ELR (cell line): ENCODE data around the gene WNT1.
A peak's percentile ranks its signal among the peaks of the same experiment; 100 is the strongest.

Source experiments
- DNase-seq: peaks from one replicate; pipeline ENCODE4 v3.0.0-alpha.2; 2015; ENCODE audit warnings: low read depth

WNT1 gene

DNA sequence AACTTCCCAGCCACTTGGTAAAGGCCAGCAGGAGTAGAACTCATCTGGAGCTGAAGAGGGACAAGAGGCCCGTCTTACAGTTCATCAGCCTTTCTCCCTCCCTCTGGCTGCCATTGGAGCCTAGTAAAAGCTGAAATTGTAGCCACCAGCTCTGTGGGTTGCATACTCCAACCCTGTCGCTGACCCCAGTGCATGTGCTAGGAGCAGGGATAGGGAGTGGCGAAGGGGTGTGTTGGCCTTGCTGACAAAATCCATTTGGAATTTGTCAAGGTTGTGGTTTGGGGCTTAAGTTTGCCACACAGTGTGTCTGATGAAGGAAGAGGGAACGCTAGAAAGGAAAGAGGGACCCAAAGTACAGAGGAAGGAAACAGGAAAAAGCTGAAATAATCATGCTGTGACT is 16.8 kb upstream of the WNT1 start:
- peak; percentile 55 for DNase-seq

DNA sequence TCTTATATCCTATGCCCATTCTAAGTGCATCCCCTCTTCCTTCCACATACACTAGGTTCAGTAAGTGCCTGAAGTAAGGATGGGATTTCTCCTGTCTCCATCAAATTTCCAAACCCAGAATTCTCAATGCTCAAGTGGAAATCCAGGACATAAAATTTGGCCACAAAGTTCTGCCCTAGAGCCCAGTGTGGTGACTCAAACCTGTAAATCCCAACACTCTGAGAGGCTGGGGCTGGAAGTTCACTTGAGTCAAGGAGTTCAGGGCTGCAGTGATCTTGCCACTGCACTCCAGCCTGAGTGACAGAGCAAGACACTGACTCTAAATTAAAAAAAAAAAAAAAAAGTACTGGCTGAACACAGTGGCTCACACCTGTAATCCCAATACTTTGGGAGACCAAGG is 16.3 kb upstream of the WNT1 start:
- DNase-seq: peak; percentile 58

DNA sequence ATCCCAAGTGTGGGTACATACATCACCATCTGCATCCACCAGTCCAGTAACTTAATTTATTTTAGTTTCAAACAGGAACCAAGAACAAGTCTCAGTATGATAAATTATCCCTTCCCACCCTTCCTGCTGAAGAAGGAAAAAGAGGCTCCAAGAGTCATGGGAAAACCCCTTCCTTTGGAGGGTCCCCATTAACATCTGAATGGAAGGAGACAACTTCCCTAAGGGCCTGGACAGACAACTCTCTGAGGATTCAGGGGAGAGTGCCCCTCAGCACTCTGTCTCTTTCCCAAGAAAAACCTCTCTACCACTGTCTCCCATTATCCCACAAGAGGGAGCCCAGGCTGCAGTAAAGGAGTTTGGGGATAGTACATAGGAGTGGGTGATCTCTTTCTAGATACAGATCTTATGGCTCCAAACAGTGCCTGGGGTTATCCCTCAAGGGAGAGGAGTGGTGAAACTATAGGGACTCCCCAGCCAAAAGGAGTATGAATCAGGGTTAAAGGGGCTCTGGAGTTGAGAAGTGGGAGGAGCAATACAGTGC is 12.8 kb upstream of the WNT1 start:
- DNase-seq: peak; percentile 56

DNA sequence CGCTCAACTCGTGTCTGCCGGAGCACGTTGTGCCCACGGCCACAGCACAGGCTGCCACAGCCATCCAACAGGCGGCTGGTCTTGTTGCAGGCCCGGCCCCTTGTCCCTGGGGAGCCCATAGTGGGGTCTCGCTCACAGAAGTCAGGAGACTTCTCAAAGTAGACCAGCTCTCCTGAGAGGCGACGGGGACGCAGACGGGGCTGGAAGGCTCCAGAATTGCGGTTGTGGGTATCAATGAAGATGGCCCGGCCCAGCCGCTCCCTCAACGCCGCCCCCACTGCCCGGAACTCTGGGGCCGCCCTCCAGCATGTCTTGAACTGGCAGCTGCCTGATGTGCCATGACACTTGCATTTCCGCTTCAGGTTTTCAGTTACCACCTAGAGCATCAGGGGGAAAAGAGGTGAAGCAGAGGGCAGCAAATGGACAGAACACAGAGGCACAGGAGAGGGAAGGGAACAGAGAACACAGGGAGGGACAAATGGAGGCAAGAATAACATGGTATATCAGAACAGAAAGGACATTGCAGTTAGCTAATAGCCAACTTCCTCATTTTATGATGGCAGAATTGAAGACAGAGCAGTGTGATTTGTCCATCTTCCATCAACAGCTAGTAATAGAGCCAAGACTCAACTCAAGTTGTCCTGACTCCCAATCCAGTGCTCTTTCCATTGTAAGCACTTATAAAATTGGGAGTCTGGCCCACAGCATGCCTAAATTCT is 11.8 kb upstream of the WNT1 start:
- DNase-seq: no peak

DNA sequence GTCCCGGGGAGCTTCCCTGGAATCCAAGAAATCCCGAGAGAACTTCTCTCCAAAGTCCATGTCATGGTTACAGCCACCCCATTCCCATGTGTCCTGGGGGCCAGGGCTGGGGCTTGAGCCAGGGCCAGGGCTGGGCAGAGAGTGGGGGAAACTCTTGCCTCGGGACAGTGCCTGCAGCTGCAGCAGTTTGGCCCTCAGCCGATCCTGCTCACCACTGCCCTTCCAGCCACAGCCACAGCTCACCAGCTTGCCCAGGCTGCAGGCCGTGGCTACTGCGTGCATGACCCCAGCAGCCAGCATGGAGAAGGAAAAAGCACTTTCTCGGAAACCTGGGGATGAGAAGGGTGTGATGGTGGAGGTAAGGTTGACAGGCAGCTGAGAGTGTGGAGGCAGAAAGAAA is 10.1 kb upstream of the WNT1 start:
- DNase-seq: no peak

DNA sequence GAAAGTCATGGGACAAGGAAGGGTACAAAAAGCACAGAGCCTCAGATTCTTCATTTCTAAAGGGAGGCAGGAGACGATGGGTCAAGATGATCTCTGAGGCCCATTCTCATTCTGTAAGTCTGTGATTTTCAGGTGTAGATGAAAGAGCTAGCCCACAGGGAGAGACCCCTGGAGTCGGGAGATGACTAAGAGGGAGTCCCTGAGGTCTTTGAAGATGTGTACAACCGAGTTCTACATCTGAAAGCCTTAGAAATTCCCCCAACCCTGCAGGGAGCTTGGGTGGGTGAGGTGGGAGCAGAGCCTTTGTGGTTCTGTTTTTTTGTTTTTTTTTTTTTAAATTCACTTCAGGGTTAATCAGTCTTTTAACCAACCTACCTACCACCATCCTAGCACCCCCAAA is 9.7 kb upstream of the WNT1 start:
- DNase-seq: no peak

DNA sequence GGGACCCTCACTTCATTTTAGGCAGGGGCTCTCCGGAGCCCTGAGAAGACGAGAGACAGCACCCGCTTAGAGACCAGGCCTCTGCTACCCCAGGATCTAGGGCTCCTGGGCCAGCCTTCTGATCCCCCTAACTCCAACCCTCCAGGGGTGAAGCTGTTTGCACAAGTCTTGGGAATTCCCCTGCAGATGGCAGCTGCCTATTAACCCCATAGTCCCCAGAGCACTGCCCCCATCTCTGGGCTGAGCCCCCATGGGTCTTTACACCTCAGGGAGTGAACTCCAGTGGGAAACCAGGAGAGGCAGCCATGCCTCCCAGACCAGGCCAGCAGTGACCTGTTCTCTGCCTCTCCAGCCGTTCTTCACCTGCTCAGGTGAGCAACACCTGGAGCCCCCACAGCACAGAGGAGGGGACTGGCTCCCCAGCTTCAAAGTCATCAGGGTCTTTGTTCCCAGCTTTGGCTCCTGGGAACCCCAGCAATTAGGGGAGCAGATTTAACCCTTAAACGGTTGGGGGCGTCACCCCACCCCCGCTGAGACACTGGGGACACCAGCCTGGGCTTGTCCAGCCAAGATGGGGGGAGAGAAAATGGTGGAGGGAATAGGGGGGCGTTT is 8.9 kb upstream of the WNT1 start:
- DNase-seq: no peak

DNA sequence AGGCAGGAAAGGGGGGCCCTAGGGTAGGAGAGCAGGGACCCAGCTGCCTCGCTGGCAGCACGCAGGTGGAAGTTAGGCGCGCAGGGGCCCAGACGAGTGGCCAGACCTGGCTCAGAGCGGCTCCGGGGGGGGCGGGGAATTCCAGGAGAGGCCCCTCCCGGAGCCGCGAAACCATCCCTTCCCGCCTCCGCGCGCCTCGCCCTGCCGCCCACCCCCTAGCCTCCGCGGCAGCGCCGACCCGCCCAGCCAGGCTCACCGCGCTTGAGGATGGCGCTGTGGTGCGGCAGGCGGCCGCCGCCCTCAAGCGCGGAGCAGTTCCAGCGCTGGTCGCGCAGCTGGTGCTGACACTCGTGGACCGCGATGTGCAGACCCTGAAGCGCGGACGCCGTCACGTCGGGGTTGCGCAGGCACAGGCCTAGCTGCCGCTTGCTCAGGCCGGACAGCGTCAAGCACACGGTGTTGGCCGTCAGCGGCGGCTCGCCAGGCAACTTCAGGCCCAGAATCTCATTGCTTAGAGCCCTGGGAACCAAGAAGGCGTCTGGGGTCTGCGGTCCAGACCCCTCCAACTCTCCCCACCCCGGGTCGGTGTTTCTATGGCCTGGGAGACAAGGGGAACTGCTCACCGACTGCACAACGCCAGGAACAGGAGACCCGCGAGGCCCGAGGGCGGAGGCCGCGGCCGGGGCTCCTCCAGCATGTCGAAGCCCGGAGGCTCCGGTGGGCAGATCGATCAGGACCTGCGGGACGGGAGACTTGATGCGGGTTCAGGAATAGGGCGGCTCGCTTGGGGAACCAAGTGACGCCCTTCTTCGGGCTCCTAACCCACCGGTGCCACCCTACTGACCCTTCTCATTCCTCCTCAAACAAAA is 8.1 kb upstream of the WNT1 start:
- DNase-seq: no peak

DNA sequence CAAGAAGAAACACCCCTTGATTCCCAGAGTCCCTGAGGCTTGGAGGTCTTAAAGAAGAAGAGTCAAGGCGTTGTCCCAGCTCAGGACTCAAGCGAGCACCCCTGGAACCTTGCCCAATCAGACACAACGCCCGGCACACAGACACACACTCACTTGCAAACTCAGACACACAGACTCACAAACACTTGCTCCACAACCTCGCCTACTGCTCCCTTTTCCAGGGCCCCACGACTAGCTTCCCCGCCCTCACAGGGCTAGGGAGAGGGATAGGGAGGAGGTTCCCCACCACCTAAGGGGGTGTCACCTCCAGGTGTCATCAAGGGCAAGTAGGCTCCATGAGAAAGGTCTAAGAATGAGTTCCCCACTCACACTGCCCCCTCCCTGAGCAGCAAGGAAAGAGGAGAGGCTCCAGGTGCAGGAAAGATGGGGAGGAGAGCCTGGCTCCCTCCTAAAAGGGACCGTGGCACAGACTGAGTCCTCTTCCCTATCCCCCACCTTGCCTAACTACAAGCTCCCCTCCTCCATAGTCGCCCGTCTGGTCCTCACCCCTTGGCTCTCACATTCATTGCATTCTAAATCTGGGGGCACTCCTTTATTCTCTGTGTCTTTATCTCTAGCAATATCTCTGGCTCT is 7.3 kb upstream of the WNT1 start:
- no peak for DNase-seq

DNA sequence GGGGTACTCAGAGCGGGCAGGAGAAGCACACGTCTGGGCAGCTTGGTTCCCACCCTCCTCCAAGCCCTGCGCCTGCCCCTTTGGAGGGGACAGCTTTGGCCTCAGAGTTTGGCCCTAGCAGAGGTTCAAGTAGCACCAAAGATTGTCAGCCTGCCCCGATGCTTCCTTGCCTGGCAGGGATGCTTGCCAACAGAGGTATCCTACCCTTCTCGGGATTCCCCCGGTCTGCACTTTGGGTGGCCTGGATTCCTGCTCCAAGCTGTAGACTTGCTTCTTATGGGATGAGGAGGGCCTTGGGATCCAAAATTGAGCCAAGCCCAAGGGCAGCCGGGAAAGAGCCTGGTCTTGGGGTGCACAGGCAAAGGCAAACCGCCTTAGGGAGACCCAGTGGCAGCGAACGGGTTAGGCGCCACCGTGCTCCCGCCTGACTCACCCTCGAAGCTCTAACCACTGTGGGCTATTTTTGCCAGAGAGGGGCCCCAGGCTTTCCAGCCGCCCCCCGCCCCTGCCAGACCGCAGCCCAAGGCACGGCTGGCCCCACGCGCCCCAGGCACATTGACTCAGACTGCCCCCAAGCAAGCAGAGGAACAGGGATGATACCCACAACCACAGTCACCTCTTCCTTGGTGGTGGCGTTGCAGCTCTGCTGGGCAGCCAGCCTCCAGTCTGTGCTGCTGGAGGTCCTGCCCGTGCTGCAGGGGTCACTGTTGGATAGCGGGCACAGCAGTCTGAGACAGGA is 5.7 kb upstream of the WNT1 start:
- DNase-seq: peak; percentile 82

DNA sequence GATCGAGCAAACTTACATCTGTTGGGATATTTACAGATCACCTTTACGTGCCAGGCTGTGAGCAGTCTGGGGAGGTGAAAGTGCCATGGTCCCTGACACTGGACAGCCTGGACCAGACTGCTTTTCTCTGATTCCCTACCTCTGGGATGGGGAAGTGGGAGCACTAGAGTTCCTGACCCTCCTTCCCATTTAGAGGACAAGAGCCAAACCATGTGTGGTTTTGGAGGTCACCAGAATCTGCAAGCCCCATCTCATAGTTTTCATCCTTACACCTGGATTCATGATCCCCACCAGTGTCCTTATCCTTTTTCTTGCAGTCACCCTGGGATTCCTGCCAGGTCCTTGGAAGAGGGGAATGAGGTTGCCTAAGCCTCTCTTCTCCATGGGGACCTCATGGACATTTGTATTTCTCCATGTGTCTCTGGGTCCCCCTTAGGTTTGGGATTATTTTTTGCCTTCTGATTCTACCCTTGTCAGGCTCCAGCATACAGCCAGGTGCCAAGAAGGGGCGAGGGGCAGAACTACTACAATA is 5.1 kb upstream of the WNT1 start:
- DNase-seq: no peak

DNA sequence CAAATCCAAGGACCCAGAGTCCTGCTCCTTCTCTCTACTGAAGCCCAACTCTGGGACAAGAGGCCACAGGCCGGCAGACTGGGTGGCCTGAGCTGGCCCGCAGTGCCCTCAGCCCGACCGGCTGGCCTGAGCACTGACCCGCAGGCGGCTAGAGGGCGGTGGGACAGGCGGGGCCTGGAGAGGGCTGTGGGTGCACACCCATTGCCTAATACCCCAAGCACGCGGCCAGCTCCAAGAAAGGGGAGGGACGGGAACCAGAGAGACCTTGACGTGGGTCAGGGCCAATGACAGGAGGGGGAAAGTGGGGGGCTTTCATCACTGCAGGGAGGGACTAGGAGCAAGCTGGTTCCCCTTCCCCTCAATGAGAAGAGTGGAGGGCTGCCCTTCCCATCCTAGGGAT is 4.6 kb upstream of the WNT1 start:
- DNase-seq: no peak

DNA sequence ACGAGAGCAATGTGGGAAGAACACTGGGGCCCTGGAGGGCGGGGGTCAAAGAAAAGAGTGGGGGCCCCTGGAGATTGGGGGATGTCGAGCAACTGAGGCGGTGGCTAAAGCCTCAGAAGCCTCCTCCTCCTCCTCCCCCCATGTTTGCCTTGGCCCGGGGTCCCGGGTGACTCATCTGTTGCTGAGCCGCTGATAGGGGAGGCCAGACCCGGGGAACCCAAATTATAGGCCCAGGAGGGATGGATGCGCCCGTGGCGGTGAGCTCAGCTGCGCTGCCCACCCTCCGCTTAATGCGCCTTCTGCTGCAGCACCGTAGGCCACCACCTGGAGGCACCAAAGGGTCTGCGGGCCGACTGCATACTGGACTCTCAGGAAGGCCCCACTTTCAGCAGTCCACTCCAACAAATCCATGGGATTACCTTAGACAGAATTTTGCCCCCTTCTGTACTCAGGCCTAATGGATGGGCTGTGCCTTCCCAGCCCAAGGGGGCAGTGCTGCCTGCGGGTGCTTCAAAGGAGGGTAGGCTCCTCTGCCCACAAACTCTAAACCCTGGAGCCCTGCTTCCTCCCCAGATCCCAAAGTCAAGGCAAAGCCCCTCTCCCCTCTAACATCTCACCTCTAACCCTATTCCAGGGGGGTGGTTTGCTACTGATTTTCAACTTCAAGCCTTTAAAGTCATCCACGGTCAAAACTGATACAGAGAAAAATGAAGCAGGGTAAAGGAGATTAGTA is 4.0 kb upstream of the WNT1 start:
- peak; percentile 47 for DNase-seq

DNA sequence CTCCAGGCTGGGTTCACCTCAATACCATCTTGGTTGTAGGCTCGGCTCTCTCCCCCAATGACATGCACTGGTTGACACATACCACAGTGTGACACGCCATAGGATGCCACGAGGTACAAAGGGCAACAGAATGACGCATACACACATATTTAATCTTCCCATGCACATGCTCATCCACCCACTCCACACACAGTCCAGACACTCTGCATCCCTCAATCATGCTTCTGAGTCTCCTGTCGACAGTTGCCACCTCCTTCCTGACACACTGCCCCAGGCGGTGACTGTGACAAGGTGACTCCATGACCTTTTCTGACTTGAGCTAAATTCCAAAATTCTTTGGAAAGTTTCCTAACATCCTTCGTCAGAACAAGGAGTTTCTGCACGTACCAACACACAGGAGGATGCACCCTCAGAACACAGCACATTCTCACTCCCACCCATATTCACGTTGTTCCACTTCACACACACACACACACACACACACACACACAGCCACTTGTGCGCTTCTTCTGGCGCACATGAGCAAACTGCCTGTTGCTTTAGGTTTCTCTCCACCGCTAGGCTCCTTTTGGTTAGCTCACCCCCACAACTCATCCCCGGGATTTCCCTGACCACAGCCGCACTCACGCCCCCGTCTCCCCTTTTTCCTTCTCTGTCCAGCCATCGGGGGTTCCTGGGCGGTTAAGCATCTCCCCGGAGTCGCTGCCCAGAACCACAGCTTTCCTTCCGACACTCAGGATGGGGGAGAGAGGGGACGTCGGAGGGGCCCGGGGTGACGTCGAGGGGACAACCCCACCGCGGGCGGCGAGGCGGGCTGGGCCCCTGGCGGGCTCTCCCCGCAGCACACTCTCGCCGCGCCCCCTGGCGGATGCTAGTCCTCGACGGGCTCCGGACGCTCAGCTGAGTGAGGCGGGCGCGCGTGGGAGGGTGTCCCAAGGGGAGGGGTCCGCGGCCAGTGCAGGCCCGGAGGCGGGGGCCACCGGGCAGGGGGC is 536 bp upstream of the WNT1 start:
- DNase-seq: peak; percentile 78

DNA sequence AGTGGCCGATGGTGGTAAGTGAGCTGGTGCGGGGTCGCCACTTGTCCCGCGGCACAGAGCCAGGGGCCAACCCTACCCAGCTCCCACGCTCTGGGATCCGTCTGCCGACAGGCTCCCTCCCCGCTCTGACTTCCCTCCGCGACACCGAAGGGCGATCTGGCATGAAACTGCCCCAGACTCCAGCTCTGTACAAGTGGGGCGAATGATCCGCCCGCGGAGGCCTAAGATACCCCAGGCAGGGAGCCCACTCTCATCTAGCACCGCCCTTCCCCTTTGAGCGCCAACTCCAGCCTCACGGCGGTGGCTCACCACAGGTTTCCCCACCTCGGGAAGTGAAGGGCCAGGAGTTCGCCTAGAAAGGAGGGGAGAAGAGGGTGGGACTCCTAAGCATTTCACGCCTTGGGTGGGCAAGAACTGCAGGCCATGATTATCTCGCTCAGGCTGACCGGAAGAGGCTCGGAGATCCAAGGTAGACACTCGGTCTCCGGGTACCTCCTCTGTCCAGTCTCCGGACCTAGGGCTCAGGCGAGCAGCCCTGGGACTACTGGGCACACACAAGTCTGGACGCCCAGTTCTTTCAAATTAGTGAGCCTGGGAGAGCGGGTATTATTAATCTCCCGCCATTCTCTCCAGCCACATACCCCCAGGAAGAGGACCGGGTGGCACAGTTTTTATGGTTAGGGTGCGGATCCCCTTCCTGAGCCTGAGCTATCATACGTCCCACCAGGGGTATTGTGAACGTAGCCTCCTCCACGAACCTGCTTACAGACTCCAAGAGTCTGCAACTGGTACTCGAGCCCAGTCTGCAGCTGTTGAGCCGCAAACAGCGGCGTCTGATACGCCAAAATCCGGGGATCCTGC is 849 bp downstream of the WNT1 start:
- DNase-seq: no peak

DNA sequence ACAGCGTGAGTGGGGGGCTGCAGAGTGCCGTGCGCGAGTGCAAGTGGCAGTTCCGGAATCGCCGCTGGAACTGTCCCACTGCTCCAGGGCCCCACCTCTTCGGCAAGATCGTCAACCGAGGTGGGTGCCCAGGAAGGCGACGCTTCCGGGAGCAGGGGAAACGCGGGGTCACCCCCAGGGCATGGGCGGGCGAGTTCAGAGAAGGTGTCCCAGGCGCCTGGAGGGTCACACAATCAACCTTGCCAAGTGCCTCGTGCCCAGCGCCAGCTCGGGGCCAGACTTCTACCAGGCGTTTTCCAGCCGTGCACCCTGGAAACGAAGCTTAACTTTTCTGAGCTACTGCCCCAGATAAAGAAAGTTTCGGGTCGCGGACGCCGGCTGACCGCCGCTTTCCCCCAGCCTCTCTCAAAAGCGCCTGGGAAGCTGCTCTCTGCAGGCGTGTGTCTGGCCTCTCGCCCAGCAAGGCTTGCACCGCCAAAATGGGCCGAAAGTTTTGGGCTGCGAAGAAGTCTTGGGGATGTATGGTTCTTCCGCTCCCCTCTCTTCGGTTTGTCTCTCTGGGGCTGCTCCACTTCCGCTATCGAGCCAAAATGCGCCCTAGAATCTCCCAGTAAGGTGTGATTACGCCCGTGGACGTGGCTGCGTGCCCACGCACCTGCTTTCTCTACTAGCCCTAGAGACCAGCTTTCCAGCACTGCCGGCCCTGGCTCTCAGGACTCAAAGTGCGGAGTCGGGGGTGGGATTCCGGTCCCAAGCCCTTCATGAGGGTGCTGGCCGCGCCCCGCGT is 1.7 kb downstream of the WNT1 start:
- no peak for DNase-seq

DNA sequence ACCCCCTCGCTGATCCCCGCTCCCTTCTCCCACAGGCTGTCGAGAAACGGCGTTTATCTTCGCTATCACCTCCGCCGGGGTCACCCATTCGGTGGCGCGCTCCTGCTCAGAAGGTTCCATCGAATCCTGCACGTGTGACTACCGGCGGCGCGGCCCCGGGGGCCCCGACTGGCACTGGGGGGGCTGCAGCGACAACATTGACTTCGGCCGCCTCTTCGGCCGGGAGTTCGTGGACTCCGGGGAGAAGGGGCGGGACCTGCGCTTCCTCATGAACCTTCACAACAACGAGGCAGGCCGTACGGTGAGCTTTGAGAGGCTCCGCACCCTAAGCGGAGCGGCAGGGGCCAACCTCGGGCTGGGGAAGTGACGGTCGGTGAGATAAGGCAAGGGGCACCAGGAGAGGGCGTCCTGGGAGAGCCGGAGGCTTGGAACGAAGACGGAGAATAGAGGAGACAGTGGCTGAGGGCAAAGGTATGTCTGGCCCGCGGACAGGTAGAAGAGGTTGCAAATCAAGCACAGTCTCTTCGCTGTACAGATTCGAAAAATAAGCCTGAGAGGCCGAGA is 2.3 kb downstream of the WNT1 start:
- DNase-seq: peak; percentile 37
